ENCODE results near the gene TEAD1.

DNA sequence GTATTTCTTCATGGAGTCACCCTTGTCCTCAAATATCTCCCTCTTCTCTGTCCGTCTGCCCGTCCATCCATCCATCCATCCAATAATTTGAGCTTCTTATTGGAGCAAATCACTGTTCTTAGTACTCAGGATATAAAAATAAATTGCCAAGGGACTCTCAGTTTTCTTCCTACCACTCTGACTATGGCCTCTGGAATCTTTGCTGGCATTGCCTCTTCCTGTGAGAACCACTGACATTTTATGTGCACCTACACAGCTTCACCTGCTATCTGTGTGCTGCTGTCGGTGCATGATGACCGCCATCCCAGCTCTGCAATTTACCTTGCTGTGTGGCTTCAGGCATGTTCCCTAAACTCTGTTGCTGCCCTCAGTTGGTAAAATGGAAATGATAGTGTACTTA, 37.9 kb downstream of the TEAD1 start:
- TF ChIP-seq, protein P1, sequence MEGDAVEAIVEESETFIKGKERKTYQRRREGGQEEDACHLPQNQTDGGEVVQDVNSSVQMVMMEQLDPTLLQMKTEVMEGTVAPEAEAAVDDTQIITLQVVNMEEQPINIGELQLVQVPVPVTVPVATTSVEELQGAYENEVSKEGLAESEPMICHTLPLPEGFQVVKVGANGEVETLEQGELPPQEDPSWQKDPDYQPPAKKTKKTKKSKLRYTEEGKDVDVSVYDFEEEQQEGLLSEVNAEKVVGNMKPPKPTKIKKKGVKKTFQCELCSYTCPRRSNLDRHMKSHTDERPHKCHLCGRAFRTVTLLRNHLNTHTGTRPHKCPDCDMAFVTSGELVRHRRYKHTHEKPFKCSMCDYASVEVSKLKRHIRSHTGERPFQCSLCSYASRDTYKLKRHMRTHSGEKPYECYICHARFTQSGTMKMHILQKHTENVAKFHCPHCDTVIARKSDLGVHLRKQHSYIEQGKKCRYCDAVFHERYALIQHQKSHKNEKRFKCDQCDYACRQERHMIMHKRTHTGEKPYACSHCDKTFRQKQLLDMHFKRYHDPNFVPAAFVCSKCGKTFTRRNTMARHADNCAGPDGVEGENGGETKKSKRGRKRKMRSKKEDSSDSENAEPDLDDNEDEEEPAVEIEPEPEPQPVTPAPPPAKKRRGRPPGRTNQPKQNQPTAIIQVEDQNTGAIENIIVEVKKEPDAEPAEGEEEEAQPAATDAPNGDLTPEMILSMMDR (IDR thresholded peaks at IDR 0.05; ENCODE audit: low read depth, low read length, poor library complexity, severe bottlenecking) = no peak
- no peak for TF ChIP-seq EZH2phosphoT487 (IDR thresholded peaks at IDR 0.05; ENCODE audit: borderline replicate concordance, low read length)
